ENCODE measurements around the gene LZTS3.
"Not testable (repeated sequence)": the region's sequence is repeated elsewhere in the genome, so short reads cannot be mapped to it uniquely, and the experiment has no call there.

LZTS3 gene

GRCh38 chr20:3172933-3173609 lies at the start of gene LZTS3:
Gene LZTS3, minus strand, starts transcription at chr20:3173549. Its CDS starts 6,386 bp downstream, at chr20:3167163.
- DNase-seq, result peak; percentile 54

GRCh38 chr20:3221398-3222226 lies 48.3 kb upstream of the LZTS3 start:
- peak; percentile 14 for DNase-seq

DNA sequence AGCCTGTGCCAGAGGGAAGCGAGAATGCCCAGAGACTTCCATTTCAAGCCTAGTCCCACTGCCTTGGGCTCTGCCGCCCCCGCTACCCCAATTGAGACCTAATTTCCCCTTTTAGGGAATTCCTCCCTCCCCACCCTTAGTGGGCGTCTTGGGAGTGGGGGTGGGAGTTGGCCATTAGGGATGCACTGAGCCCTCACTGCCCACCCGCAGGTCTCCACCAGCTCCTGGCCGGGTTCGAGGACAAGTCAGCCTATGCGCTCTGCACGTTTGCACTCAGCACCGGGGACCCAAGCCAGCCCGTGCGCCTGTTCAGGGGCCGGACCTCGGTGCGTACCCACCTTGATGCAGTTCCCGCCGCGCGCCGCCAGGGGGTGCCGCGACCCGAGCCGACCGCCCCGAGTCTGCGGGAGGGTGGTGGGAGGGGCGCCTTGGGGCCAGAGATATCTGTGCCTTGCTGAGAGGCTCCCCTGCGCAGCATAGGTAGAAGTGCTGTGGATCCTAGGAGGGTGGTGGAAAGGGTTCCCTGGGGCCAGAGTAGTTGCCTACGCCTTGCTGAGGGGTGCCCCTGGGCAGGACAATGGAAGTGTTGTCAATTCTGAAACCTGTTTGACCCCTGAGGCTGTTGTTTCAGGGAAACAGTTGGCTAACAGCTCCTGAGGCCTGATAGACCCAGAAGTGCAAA lies 45.1 kb upstream of the LZTS3 start:
- peak; percentile 42 for DNase-seq

DNA sequence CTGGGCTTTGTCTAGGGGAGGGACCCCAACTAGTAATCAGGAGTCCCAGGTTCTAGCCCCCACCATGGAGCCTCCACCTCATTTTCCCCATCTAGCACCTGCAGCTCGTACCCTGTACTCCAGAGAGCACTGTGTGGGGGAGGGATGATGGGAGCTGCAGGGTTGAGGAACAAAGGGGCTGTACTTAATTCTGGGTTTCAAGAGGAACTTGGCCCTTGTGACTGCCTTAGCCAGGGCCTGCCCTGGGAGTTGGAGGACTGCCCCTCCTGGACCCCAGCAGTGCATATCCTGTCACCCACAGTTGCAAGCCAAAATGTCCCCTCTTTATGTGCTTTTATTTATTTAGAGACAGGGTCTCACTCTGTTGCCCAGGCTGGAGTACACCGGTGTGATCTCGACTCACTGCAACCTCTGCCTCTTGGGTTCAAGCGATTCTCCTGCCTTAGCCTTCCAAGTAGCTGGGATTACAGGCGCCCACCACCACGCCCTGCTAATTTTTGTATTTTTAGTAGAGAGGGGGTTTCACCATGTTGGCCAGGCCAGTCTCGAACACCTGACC lies 42.1 kb upstream of the LZTS3 start:
- DNase-seq, result not testable (repeated sequence)

GRCh38 chr20:3213226-3213625 lies 39.9 kb upstream of the LZTS3 start:
- DNase-seq, result no peak

- no peak for DNase-seq
Measured at GRCh38 chr20:3210346-3210745, 37.0 kb upstream of the LZTS3 start.

- DNase-seq, result no peak
Measured at GRCh38 chr20:3209946-3210317, 36.6 kb upstream of the LZTS3 start.

DNA sequence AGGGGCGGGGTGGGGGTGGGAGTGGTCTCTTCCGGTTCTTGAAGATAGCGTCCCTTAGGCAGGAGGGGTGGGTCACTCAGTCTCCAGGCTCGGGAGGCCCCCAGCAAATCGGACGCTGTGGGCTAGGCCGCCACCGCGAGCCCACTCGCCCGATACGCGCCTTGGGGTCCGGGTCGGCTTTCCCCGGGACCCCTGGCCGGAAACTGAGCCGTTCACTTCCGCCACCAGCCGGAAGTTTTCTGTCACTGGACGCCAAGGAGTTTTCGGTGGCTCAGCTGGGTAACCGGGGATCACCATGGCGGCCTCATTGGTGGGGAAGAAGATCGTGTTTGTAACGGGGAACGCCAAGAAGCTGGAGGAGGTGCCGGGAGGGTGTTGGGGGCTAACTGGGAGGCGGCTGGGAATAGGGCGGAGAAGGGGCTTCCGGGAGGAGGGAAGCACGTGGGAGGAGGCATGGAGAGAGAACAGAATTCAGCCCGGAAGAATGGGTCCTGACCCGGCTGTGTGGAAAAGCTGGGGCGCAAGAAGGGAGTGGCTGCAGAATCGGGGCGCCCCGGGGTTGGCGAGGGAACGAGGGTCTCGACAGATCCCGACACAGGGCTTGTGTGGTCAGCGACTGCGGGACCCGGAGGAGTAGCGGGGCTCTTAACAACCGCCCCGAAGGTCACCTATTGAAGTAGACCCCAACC lies 36.1 kb upstream of the LZTS3 start, which contains the start of gene ITPA:
ITPA (plus strand) TSS at position 242 of the 689 bp plus-strand sequence; CDS start at position 296, 54 bp downstream.
- DNase-seq, result peak; percentile 19

DNA sequence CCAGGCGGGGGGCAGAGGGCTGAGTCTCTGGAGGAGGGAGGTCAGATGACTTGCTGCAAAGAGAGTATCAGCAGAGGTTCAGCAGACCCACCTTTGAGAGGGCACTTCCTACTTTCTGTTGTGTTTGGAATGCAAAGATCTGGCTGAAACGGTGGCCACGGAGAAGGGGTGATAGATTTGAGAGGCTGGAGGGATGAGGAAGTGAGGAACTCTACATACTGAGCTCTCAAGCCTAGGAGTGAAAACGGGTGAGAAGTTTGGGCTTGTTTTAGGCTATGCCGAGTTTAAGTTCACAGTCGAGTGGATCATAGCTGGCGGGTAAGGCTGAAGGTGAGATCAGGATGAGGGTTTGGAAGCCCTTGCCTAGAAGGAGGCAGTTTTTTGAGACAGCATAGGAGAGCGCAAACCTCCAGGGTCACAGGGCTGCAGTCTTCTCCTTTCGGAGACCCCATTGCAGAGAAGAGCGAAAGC lies 35.5 kb upstream of the LZTS3 start:
- DNase-seq, result no peak

DNA sequence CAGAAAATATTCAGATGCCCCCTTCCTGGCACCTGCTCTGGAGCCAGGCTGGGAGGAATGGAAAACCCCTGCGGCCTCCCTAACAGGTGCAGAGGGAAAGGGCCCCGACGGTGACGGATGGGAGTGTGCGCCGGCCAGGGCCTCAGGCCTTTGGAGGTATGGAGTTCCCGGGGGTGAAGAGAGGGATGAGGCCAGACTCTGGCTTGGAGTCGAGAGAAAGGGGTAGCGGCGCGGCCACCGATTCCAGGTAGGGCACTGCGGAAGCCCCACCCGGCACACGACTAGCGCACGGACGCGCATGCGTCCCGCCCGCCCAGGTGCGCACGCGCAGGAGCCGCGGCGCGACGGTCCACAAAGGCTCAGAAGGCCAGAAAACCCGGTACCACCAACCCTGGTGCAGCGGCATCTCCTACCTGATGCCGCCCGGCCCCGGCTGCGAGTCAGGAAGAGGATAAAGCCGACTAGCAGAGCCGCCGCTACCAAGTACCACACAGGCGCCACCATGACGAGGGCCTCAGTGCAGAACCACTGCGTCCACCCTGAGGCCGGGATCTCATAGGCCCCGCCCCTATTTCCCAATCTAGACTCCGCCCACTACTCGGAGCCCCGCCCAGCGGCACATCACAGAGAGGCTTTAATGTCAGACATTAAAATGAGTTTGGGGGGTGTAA lies 30.9 kb upstream of the LZTS3 start, which contains the start of gene DDRGK1:
DDRGK1 (minus strand) TSS at position 559 of the 671 bp plus-strand sequence; CDS start at position 504, 55 bp downstream.
- DNase-seq, result peak; percentile 83

- DNase-seq, result peak; percentile 51
Measured at GRCh38 chr20:3203315-3204123, 30.2 kb upstream of the LZTS3 start.

DNA sequence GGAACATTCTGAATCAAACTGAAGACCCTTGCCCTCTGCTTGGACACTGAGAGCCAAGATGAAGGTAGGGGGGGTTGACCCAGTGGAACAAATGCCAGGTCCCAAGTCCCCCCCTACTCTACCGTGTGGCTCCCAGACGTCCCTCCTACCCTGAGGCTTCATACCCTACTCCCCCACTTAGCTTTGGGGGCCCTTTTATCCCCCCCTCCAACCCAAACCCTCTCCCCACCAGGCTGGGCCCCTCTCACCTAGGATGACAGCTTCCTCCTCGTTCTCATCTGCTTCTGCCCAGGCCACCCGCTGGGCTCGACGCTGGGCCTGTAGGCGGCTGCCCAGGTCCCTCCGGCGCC lies 29.6 kb upstream of the LZTS3 start:
- no peak for DNase-seq

DNA sequence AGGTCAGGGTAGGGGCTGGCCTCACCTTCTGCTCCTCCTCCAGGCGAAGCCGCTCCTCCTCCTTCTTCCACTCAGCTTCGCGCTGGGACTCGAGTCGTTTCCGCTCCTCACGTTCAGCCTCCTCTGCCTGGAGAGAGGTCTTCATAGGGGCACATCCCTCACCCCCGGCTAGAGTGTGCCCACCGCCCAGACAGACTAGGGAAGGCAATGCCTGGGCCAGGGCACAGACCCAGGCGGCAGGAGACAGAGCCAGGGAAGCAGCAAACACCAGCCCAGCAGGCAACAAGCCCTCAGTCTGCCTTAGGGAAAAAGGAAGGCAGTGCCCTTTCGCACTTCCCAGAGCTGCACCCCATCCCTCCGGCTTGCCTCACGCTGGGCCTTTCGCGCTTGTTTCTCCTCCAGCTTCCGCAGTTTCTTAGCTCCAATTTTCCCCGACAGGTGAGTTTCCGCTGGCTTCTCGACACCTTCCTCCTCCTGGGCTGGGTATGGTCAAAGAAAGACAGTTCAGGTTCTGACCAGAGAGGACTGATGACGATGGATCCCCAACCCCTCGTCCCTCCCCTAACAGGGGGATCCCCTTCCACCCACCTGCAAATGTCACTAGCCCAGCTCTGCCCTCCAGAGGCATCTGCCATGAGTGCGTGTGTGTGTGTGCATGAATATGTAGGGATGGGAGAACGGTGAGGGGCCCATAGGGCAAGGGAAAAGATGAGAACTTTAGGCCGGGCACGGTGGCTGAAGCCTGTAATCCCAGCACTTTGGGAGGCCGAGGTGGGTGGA lies 26.8 kb upstream of the LZTS3 start:
- DNase-seq, result no peak

GRCh38 chr20:3199206-3199605 lies 25.9 kb upstream of the LZTS3 start:
- DNase-seq, result no peak

- DNase-seq, result no peak
Measured at GRCh38 chr20:3195590-3196237, 22.4 kb upstream of the LZTS3 start.

- DNase-seq, result no peak
Measured at GRCh38 chr20:3194617-3195280, 21.4 kb upstream of the LZTS3 start.

DNA sequence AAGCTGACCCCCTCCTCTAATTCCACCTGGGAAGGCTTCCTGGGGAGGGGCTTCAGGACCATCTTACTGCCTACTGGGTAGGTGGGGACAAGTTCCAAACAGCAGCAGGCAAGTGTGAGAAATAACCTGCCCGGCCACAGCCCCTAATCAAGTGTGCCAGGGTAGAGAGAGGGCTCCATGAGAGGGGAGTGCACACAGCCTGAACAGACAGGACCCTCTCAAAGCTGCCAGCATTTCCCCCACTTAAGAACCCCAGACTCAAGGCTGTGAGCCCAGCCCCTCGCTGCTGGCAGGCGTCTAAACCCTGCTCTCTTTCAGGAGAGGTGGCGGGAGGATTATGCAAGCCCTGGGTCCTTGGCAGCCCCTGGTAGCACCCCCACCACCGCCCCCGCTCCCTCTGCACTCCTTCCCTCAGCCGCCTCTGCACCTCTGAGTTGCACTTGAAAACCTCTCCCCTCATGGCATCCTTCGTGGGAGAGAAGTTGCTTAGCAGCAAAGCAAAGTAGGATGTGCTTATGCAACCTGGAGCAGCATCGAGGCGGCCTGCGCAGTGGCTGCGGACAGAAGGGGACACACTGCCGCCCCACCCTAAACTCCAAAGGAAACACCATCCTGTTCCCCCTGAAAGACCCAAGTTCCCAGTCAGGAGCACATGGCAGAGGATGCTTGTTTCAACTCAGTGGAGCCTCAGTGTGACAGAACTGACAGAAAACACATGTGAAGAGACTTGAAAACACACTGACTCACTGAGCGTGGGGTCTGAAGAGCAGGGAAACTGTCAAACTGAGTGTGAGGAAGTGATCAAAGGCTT lies 20.7 kb upstream of the LZTS3 start:
- no peak for DNase-seq

All from NCI-H1092 (cell line).